Renal pelvis (tissue), 4 donors: ENCODE data around the gene ALDH16A1. TPM values are rescaled to one million over a fixed set of nuclear protein-coding genes. Genes with fewer than 3 reads are reported as not detected.

Experiments
- DNase-seq: peaks from one replicate; pipeline ENCODE4 v3.0.0-alpha.2; 2013
- polyA plus RNA-seq, 3 donors: library from polyadenylated mRNA; unstranded; fragments of 120-200 nt; gene quantifications; one replicate each; pipeline ENCODE4 v1.2.1, GENCODE V29; 2013; ENCODE audit not compliant: insufficient read length in 3 of 3

Gene ALDH16A1
- polyA plus RNA-seq, 3 donors, result 19.2 to 33.0 (median 26.3) TPM

DNA sequence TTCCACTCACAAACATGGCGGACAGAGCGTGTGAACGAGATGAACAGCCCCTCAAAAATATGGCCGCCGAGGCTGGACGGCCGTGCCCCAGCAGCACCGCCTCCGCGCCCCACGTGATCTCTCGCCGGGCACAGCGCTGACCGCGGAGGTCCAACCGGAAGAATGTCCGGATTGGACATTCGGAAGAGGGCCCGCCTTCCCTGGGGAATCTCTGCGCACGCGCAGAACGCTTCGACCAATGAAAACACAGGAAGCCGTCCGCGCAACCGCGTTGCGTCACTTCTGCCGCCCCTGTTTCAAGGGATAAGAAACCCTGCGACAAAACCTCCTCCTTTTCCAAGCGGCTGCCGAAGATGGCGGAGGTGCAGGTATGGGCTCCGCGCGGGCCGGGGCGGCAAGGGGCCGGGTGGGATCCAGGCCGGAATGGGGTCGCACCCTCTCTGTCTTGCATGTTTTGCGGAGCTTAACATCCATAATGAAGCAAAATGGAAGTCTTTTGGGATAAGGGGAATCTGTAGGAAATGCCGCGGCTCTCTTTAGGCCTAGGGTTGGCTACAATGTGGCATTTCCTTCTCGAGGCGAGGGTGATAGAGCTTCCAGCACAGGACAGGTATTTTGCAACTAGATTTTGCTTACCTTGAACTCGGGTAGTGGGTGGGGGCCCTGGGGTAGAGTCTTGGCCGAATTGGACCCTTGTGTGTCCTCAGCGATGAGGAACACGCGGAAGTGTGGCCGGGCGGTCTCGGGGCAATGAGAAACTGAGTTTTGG is 34.4 kb downstream of the ALDH16A1 start, which contains the start of gene RPL13A:
RPL13A (plus strand) TSS at position 332 of the 769 bp plus-strand sequence; CDS start at position 354, 22 bp downstream.
- peak; percentile 99 for DNase-seq

DNA sequence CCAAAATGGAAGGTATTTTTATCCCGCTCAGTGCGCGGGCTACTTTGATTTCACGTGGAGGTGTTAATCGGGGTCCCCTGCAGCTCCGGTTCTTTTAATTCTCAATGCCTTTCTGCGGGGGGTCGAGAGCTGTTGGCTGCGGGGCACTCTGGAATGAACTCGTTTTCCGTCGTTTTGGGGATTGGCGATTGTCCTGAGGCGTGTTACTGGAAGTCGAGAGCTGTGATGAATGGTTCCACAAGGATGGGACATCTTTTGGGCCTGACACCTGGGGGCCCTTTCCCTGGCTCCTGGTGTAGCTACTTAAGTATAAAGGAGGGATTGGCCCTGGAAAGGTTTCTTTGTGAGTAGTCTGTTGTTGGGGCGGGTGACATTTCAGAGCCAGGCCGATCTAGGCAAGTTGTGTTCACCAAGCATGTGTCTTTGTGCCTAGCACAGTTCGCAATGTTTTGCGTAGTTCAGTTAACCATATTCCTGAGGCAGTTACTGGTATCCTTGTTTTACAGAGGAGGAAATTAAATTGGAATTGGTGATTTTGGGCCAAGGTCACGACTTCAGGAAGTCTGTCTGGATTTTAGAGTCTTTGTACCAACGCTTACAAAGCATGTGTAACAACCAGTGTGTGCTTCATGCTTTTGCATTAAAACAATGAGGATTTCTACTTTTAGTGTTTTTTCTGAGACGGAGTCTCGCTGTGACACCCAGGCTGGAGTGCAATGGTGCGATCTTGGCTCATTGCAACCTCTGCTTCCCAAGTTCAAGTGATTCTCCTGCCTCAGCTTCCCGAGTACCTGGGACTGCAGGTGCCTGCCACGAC is 35.2 kb downstream of the ALDH16A1 start:
- DNase-seq, result no peak

DNA sequence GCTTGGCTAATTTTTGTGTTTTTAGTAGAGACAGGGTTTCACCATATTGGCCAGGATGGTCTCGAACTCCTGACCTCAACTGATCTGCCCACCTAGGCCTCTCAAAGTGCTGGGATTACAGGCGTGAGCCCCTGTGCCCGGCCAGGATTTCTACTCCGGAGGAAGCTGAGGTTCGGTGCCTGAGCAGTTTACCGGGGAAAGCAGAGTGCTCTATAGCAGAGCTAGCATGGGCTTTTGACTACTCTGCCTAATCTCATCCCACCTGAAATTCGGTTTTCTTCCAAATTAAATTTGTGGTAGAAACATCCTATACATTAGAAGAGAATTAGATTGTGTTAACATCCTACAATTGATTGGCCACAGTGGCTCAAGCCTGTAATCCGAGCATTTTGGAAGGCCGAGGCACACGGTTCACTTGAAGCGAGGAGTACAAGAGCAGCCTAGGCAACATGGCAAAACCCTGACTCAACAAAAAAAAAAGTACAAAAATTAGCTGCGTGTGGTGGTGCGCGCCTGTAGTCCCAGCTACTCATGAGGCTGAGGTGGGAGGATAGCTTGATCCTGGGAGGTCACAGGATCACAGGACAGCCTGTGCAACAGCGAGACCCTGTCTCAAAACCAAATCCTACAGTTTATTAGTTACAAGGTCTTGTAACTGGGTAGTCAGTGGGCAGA is 36.0 kb downstream of the ALDH16A1 start:
- no peak for DNase-seq

DNA sequence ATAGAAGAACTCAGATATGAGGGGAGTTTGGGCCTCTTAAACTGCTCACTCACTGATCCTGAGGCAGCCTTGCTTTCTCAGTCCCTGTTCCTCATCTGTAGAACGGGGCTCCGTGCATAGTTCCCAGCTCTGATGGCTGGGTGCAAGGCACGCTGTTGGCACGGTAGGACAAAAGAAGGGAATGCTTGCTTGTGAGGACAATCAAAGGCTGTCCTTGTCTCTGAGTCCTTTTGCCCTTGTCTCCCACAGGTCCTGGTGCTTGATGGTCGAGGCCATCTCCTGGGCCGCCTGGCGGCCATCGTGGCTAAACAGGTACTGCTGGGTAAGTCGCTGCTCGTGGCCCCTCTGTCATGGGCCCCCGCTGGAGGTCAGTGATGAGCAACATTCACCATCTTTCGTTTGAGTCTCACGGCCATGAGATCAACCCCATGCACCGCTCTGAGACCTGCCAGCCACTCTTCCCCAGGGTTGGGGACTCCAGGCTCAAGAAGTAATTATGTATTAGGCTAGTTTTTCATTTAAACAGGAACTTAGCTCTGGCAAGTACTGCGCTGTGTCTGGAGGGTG is 36.7 kb downstream of the ALDH16A1 start:
- DNase-seq, result no peak

DNA sequence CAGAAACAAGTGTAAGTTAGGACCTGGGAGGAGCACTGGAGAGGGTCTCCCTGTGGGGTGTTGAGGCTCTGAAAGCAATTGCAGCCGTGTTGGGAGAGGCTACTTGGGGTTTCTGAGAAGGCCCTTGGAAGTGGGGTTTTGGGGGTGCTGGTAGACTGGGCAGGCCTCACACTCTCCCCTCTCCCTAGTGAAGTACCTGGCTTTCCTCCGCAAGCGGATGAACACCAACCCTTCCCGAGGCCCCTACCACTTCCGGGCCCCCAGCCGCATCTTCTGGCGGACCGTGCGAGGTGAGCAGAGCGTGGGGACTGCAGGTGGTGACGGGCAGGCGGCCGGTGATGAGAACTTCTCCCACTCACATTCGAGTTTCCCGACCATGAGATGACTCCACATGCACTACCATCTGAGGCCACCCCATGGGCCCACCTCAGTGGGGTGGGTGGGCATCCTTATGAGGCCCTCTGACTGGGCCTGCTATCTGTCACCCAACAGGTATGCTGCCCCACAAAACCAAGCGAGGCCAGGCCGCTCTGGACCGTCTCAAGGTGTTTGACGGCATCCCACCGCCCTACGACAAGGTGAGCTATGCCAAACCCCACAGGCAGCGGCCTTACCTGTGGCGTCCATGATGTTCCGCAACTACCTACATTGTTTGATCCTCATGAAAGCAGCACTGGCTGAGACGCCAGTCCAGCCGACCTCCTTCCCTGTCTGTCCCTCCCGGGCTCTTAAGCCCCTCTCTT is 37.4 kb downstream of the ALDH16A1 start:
- DNase-seq, result no peak

DNA sequence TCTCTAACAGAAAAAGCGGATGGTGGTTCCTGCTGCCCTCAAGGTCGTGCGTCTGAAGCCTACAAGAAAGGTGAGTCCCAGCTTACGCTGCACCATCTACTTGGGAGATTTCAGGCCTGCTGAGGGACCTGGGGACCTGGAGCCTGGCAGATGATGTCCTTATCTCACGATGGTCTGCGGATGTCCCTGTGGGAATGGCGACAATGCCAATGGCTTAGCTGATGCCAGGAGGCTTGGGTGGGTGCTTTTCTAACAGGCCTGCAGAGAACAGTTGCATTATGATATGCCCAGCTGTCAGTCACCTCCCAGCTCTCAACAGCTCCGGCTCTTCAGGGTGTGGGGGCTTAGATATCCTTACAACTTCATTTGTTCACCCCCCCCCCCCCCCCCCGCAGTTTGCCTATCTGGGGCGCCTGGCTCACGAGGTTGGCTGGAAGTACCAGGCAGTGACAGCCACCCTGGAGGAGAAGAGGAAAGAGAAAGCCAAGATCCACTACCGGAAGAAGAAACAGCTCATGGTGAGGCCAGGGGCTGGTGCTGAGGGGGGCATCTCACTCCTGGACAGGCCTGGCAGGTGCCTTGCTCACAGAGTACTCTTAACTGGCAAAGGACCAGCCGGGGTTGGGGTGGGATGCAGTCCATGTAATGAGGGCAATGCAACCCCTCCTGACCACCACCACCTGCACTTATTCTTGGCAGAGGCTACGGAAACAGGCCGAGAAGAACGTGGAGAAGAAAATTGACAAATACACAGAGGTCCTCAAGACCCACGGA is 38.2 kb downstream of the ALDH16A1 start:
- no peak for DNase-seq

DNA sequence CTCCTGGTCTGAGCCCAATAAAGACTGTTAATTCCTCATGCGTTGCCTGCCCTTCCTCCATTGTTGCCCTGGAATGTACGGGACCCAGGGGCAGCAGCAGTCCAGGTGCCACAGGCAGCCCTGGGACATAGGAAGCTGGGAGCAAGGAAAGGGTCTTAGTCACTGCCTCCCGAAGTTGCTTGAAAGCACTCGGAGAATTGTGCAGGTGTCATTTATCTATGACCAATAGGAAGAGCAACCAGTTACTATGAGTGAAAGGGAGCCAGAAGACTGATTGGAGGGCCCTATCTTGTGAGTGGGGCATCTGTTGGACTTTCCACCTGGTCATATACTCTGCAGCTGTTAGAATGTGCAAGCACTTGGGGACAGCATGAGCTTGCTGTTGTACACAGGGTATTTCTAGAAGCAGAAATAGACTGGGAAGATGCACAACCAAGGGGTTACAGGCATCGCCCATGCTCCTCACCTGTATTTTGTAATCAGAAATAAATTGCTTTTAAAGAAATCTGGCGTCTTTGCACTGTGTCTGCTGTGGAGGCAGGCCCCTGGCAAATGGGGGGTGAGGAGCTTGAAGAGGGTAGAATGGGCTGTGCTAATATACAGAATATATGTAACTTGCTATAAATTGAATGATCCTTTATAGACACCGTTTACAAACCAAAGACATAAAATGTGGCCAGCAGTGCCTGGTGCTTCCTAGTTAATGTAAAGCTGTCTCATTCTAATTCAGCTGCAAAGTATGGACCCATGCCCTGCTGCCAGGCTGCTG is 39.0 kb downstream of the ALDH16A1 start:
- no peak for DNase-seq

DNA sequence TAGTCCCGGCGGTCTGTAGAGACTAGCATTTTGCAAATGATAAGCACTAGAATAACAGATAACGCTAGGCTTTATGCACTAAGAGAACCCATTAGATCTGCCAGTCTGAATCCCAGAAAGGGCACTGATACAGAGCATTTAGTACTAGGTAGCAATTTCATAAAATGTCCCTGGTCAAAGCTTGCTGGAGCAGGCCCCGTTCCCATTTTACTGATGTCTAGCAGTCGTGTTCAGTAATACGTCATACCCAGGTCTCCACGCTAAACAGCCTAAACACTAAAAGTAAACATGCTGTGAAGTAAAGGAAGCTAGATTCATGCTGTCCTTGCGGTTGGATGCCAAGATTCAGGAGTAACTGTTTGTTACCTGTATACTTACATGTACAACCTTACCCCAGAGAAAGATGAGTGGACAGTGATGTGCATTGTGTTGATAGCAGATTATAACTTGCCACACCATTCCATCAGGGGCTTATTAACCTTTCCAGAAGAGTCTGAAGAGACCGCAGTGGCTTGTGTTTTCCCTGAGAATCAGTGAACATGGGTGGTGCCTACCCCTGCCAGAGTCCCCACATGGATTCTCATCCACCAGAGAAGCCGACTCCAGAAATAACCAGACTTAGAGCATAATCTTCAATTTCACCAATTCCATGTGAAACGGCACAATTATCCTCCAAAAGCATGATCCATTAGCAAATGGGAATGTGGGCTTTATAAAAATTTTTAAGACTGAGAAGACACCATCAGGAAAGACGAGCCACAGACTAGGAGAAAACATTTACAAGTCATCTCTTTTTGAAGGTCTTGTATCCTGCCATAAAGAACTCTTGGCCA is 39.8 kb downstream of the ALDH16A1 start:
- no peak for DNase-seq

DNA sequence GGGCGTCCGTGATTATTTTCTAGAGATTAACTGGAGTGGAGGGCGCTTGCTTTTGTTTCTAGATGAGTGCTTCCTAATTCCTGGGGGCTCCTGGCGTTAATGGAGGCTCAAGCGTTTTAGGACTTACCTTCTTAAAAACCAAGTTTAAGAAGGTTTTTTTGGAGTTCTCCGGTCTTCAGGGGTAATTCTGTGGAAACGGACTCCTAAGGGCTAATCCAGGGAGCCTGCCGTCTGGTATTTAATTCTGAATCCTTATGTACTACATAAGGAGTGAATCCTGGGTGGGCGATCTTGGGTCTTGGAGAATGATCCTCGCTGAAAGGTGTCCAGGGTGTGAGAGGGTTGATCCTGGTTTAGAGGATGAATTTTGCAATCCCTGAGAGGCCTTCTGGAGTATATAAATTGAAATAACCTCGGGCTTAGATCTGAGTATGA is 43.6 kb downstream of the ALDH16A1 start:
- no peak for DNase-seq

DNA sequence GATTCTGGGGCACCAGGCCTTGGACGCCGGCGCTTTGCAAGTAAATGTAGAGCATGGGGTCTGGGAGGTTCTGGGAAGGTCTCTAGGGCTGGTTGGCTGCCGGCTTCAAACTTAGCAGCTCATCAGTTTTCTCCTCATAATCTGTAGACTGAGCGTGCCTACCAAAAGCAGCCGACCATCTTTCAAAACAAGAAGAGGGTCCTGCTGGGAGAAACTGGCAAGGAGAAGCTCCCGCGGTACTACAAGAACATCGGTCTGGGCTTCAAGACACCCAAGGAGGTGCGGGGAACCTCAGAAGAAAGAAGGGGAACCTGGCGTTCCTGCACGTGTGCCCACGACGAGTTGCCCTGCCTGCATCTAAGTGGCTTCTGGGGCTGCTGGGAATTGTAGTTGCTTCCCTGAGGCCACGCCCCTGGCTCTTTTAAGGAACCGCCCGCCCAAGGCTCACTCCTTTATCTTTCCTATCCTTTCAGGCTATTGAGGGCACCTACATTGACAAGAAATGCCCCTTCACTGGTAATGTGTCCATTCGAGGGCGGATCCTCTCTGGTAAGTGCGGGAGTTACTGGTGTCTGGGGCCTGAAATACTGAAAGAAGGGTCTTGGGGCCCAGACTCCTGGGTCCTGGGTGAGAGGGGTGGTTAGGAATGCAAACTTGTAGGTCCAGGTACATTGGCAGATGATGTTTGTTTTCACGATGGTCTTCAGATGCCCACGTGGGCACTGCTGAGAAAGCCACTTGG is 44.2 kb downstream of the ALDH16A1 start:
- DNase-seq, result no peak

DNA sequence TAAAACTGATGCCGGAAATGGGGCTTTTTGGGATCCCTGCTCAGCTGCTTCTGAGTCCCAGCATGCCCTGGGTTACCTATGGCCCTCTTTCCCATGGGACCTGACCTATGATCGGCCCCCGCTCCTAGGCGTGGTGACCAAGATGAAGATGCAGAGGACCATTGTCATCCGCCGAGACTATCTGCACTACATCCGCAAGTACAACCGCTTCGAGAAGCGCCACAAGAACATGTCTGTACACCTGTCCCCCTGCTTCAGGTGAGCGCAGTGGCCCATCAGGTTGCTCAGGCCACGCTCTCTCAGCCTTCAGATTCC is 44.7 kb downstream of the ALDH16A1 start:
- DNase-seq, result no peak

DNA sequence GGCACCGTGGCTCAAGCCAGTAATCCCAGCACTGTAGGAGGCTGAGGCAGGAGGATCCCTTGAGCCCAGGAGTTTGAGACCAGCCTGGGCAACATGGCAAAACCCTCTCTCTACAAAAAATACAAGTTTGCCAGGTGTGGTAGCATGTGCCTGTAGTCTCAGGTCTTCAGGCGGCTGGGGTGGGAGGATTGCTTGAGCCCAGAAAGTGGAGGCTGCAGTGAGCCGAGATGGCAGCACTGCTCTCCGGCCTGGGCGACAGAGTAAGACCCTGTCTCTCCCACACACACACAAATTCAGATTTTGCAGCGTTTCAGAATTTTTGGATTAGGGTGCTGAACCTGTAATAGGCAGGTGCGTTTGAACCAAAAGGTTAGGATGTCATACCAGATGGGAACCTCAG is 45.5 kb downstream of the ALDH16A1 start:
- no peak for DNase-seq

DNA sequence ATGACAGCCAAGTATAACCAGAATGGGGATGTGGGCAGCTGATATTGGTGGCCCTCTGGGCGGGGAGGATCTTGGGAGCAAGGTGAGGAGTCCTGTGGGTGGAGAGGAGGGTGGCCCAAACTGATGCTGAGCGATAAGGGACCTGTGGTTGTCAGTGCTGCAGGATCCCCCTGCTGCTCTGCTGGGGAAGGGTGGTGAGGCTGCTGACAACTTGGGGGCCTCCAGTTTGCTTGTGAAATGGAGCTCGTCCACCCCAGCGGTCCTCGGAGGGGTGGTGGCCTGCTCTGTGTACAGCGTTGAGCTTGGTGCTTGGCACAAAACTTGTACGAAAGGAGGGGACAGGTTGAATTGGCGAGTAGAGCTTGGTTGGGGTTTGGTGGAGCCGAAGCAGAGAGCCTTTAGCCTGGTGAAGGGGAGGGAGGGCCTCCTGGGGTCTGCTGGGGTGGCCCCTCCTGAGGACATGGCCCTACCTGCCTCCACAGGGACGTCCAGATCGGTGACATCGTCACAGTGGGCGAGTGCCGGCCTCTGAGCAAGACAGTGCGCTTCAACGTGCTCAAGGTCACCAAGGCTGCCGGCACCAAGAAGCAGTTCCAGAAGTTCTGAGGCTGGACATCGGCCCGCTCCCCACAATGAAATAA is 46.1 kb downstream of the ALDH16A1 start:
- DNase-seq, result no peak

DNA sequence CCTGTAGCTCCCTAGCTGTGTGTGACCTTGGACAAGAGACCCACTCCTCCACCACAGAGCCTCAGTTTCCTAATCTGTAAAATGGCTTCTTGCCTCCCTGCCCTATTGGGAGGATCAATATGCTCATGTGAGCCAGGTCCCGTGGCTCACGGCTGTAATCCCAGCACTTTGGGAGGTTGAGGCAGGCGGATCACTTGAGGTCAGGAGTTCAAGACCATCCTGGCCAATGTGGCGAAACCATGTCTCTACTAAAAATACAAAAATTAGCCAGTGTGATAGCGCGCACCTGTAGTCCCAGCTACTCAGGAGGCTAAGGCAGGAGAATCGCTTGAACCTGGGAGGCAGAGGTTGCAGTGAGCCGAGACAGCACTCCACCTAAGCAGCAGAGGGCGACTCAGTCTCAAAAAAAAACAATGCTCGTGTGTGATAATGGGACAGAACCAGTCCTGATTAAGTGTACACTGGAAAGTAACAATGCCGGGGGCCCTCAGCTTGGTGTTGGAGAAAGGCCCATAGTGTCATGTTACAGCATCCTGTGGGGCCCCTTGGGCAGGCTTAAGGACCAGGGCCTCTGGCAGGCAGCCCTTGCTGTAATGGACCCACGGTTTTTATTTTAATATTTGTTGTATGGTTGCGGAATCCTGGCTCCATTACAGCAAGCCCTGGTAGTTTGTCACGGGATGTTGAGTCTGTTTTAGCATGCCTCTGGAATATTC is 50.0 kb downstream of the ALDH16A1 start:
- peak; percentile 74 for DNase-seq

DNA sequence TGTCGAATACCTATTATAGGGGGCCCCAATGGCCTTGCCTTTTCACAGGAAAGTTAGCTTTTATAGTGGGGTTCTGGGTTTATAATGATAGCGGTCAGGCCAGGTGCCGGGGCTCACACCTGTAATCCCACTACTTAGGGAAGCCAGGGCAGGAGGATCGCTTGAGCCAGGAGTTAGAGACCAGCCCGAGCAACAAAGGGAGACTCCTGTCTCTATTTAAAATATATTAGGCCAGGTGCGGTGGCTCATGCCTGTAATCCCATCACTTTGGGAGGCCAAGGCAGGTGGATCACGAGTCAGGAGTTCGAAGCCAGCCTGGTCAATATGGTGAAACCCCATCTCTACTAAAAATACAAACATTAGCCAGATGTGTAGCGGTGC is 50.5 kb downstream of the ALDH16A1 start:
- no peak for DNase-seq

DNA sequence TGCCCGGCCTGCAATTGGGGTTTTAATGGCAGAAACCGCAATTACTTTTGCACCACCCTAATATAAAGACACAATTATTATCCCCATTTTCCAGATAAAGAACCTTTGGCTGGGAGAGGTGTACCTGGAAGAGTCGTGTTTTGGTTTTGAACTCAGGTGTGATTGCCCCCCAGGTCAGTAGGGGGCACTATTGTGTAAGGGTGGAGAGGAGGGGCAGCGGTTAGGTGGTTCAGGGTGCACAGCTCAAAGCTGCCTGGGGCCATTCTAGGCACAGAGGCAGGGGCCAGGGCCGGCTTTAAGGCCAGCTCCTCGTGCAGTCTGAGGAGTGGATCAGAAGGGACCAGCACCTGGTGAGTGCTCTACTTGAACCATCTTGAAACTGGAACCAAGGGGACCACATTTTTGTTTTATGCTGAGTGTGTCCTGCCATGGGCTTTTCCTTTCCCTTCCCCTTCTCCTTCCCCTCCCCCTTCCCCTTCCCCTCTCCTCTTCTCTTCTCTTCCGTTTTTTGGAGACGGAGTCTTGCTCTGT is 53.6 kb downstream of the ALDH16A1 start:
- DNase-seq, result peak; percentile 54
